ENCODE data around the gene PLEKHJ1.

Gene PLEKHJ1

DNA sequence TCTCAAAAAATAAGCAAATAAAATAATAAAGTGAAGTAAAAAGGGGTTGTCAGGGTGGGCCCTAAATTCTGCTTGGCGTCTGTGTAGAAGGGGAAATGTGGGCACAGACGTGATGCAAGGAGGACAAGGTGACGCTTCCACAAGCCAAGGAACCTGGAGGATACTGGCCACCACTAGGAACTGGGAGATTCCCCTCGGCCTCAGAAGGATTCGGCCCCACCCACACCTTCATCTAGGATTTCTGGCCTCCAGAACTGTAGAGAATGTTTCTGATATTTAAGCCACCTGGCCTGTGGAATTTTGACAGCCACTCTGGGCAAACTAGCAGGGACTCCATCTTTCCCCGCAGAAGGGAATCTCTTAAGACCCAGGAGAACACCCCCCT lies 1.1 kb downstream of the PLEKHJ1 start:
- DNase-seq, result no peak

GRCh38 chr19:2233601-2234280 lies 2.4 kb downstream of the PLEKHJ1 start:
- DNase-seq, result no peak

GRCh38 chr19:2232286-2233151 lies 3.6 kb downstream of the PLEKHJ1 start:
- DNase-seq, result no peak

DNA sequence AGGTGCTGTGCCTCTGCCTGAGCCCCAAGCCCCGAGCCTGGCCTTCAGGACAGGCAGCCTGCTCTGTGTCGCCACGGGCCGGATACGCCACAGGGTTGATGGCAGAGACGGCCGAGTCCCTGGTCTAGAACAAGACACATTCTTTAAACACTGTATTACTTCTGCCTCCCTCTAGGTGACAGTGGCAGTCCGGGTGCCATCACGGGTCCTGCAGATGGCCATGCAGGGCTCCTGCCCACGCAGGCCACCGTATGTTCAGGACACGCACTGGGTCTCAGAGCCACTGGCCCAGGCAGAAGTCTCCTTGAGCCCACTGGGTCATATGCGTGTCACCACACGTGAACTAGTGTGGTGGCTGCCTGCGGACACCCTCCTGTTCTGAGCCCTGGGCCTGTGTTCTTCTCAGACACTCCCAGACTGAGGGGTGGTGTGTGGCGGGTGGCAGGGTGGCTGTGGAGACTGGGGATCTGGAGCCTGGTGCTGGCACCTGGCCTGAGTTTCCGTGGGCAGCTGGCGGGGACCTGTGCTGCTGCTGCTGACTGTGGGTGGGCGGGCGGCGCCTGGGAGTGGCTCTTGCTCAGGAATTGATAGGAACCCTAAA lies 4.4 kb downstream of the PLEKHJ1 start:
- DNase-seq, result no peak

DNA sequence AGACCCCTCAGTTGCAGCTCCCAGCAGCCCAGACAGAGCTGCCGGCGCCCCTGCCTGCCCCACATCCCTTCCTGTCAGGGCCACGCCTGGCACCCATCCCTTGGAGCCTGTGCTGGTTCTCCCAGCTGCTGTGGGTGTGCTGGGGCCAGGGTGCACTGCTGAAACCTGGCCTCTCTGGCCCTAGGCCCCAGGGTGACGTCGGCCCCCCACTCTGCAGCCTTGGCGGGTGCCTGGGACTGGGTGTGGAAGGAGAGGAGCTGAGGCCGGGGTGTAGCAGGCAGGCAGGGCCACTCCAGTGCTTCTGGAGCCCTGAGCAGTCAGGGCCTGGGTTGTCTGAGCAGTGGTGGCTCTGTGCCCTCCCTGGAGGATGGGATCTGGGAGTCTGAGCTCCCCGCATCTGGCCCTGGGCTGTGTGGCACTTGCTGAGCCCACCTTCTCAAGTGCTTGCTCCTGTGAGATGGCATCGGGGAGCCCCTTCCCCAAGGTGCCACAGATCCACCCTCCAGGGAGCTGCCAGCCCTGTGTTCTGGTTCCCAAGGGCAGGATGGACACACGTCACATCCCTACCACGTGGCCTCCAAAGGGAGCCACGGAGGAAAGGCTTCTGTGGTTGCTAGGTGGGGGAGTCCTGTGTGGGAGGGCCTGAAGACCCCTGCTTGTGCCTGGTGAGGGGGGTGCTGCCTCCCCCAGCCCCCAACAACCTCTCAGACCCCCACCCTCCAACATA lies 5.2 kb downstream of the PLEKHJ1 start:
- no peak for DNase-seq

DNA sequence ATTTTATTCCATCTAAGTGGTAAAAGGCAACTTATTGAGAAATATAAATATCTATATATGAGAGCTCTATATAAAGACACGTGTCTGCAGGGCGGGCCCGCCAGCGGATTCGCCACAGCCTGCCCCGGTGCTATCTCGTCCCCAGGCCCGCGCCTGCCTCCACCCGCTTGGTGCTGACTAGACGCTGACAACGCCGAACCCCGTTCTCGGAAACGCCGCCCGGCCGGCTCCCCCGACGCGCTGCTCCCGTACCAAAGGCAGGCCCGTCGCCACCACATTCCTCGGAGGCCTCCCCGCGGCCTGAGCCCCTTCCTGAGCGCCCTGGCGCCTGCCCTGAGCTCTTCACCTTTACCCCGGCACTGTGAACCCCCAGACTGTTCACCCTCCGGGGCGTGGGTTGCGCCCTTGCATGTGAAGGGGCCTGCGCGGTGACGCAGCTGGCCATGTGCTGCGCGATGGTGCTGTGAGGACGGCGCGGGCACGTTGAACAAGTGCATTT lies 6.0 kb downstream of the PLEKHJ1 start:
- no peak for DNase-seq

GRCh38 chr19:2229103-2230032 lies 6.8 kb downstream of the PLEKHJ1 start:
- no peak for DNase-seq

- DNase-seq, result no peak
Observed at GRCh38 chr19:2228157-2229030, 7.7 kb downstream of the PLEKHJ1 start.

DNA sequence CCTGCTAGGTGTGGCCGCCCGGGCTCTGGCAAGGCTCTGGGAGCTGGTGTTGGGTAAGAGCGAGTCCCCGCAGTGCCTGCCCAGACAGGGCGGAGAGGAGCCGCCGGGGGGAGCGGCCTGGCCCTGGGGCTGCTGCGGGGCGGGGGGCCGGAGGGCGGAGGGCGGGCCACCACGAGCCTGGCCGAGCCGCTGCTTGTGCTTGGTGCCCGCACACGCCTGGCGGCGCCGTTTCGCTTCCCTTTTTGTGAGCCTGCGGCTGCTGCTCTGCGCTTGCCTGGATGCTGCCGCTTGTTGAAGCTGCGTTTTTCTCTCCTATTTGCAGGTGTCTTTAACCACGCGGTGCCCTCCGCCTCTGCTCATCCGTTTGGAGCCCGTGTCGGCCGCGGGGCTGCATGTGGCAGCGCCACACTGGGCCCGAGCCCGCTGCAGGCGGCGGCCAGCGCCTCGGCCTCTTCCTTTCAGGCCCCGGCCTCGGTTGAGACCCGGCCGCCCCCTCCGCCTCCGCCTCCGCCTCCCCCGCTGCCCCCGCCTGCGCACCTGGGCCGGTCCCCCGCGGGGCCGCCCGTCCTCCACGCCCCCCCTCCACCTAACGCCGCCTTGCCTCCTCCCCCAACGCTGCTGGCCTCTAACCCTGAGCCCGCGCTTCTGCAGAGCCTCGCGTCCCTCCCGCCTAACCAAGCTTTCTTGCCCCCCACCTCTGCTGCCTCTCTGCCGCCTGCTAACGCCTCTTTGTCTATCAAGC lies 8.5 kb downstream of the PLEKHJ1 start:
- no peak for DNase-seq

- no peak for DNase-seq
Observed at GRCh38 chr19:2226840-2227360, 9.2 kb downstream of the PLEKHJ1 start.

DNA sequence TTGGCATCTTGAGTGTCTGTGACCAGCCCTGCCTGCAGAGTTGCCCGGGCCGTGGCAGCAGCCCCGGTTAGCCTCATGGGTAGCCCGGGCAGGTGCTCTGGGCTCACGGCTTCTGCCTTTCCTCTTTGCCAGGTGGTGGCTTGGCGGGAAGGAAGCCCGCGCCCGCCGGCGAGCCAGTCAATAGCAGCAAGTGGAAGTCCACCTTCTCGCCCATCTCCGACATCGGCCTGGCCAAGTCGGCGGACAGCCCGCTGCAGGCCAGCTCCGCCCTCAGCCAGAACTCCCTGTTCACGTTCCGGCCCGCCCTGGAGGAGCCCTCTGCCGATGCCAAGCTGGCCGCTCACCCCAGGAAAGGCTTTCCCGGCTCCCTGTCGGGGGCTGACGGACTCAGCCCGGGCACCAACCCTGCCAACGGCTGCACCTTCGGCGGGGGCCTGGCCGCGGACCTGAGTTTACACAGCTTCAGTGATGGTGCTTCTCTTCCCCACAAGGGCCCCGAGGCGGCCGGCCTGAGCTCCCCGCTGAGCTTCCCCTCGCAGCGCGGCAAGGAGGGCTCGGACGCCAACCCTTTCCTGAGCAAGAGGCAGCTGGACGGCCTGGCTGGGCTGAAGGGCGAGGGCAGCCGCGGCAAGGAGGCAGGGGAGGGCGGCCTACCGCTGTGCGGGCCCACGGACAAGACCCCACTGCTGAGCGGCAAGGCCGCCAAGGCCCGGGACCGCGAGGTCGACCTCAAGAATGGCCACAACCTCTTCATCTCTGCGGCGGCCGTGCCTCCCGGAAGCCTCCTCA lies 9.9 kb downstream of the PLEKHJ1 start:
- no peak for DNase-seq

- no peak for DNase-seq
Observed at GRCh38 chr19:2225415-2226050, 10.6 kb downstream of the PLEKHJ1 start.

DNA sequence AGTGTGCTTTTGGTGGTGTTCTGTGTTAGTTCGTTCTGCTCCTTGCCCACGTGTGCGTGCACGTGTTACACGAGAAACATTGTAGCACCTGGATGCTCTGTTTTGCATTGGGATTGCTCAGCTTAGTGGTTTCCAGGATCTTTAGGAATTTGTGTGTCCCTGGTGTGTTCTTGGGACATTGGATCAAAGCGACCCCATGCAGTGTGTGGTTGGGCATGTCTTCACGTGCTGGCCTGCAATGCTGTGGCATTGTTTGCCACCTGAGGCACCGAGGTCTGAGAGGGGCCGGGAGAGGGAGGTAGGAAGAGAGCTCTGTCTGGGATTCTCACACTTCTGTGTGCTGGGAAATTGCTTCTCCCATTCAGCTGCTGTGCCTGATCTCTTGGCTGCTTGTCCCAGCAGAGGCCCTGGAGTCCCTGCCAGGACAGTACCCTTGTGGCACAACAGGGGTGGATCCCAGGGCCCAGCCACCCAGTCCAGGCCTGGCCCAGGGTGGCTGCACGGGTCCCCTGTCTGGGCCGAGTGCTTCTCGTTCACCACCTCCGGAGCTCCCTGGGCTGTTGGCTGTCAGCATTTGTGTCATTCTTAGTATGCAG lies 11.3 kb downstream of the PLEKHJ1 start:
- DNase-seq, result no peak

GRCh38 chr19:2223959-2224358 lies 12.2 kb downstream of the PLEKHJ1 start:
- no peak for DNase-seq

DNA sequence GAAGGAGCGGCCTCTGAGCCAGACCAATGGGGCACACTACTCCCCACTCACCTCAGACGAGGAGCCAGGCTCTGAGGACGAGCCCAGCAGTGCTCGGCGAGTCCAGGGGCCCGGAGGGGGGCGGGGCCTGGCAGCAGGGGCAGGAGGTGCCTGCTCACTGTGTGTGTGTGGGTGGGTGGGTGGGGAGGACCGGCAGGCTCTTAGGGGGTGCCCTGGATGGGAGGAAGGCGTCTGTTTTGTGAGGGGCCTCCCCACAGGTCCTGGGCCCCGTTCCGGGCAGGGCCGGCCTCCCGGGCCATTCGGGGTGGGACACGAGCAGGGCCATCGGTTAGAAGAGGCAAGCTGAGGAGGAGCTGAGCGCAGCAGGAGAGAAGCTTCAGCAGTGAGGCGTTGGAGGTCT lies 12.7 kb downstream of the PLEKHJ1 start:
- no peak for DNase-seq

DNA sequence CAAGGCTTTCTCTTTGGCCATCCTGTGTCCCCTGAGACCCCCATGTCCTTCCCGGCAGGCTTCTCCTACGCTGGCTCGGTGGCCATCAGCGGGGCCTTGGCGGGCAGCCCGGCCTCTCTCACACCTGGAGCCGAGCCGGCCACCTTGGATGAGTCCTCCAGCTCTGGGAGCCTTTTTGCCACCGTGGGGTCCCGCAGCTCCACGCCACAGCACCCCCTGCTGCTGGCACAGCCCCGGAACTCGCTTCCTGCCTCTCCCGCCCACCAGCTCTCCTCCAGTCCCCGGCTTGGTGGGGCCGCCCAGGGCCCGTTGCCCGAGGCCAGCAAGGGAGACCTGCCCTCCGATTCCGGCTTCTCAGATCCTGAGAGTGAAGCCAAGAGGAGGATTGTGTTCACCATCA lies 14.2 kb downstream of the PLEKHJ1 start:
- DNase-seq, result no peak

- no peak for DNase-seq
Observed at GRCh38 chr19:2221250-2221831, 14.8 kb downstream of the PLEKHJ1 start.

DNA sequence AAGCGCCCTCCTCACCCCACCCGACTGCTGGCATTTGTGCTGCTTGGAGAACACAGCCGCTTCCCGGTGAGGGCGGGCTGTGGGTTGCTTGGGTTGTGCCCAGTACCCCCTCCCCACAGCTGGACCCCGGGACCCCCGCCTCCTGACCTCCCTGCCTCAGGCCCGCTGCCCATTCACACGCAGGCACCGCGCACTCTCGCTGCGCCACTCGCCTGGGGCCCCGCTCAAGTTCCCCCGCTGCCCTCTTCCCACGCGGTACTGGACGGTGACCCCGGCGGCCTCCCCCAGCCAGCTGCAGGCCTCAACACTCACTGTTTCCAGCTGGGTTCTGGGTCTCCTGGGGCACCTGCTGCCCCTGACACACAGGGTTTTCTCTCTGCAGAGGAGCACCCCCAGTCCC lies 16.4 kb downstream of the PLEKHJ1 start:
- DNase-seq, result no peak

Measured in activated CD4-positive, alpha-beta T cell treated with anti-CD3 and anti-CD28 coated beads, Interleukin-2, amount 50 U/mL, for 1 hour (primary cell).